ENCODE results near the gene ST6GAL1. TPM values are rescaled to one million over a fixed set of nuclear protein-coding genes. Genes with fewer than 3 reads are reported as not detected.

ST6GAL1 gene, protein sequence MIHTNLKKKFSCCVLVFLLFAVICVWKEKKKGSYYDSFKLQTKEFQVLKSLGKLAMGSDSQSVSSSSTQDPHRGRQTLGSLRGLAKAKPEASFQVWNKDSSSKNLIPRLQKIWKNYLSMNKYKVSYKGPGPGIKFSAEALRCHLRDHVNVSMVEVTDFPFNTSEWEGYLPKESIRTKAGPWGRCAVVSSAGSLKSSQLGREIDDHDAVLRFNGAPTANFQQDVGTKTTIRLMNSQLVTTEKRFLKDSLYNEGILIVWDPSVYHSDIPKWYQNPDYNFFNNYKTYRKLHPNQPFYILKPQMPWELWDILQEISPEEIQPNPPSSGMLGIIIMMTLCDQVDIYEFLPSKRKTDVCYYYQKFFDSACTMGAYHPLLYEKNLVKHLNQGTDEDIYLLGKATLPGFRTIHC
- total RNA-seq, result 5.5 and 10.8 TPM in 2 replicates

DNA sequence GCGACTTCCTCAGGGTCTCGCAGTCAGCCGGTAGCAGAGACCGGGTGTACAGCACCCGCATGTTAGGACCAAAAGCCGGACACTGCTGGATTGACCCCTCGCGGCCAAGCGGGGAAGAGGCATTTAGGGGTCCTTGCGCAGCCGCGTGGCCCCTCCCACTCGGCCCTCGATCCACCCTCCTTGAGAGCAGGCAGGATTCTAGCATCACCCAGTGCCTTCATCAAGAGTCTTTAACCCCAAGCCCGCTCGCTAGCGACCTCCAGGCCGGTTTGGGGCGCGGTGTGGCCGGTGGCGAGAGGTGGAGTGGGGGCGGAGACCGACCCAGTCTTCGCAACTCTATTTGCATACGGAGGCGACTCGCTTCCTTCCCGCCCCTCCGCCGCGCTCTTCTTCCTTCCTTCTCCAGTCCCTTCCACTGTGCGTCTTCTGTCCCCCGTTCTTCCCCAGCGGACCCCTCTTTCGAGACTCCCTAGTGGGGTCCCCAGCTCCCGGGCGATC lies at the start of gene ST6GAL1:
Gene ST6GAL1, plus strand, starts transcription at position 384 of the 498 bp plus-strand sequence. CDS start 112,178 bp downstream, outside the sequence.

Other genes with a start within 250 kb of the ST6GAL1 start
- gene KNG1, start 213.2 kb upstream of the ST6GAL1 start, total RNA-seq, result not detected in 2 replicates
- gene EIF4A2, start 146.9 kb upstream of the ST6GAL1 start, total RNA-seq, result 381 and 595 TPM in 2 replicates
- gene RFC4, start 124.0 kb upstream of the ST6GAL1 start, total RNA-seq, result 14.6 and 23.1 TPM in 2 replicates
- under 0.01 TPM in 1 of 2 replicates, not detected in the other for gene ADIPOQ, start 87.8 kb upstream of the ST6GAL1 start, total RNA-seq
- 20.5 and 22.3 TPM in 2 replicates for gene RPL39L, start 209.0 kb downstream of the ST6GAL1 start, total RNA-seq

Measured in articular chondrocyte of knee joint (primary cell).